DOHH2 (cell line): ENCODE measurements around the gene PTBP1.

Experiments
- H3F3A ChIP-seq: fragments of 200-600 bp; sonication (generic), shearing (Covaris generic); 2 replicates; pipeline ENCODE4 v1.6.0; 2016; ENCODE audit warnings: antibody characterized with exemption, mild to moderate bottlenecking; ENCODE audit not compliant: control insufficient read depth, insufficient read depth
- H3K27ac ChIP-seq: fragments of 200-600 bp; sonication (generic); 2 replicates; pipeline ENCODE4 v1.5.1; 2014; ENCODE audit warnings: low read depth, mild to moderate bottlenecking, low read length, moderate library complexity
- H3K27me3 ChIP-seq: fragments of 200-600 bp; sonication (generic); 2 replicates; pipeline ENCODE4 v1.6.1; 2014; ENCODE audit warnings: mild to moderate bottlenecking, low read length, mixed read lengths; ENCODE audit not compliant: control insufficient read depth
- H3K36me3 ChIP-seq: fragments of 200-600 bp; sonication (generic); 2 replicates; pipeline ENCODE4 v1.6.1; 2014; ENCODE audit warnings: mild to moderate bottlenecking, low read length, moderate library complexity, mixed read lengths; ENCODE audit not compliant: control insufficient read depth
- H3K4me1 ChIP-seq: fragments of 200-600 bp; sonication (generic); 2 replicates; pipeline ENCODE4 v1.6.1; 2014; ENCODE audit warnings: mild to moderate bottlenecking, low read length, mixed read lengths; ENCODE audit not compliant: control insufficient read depth
- H3K4me2 ChIP-seq: fragments of 200-600 bp; sonication (generic); 2 replicates; pipeline ENCODE4 v1.6.0; 2014; ENCODE audit warnings: mild to moderate bottlenecking, low read length, moderate library complexity
- H3K4me3 ChIP-seq: fragments of 200-600 bp; sonication (generic); 2 replicates; pipeline ENCODE4 v1.5.1; 2014; ENCODE audit warnings: mild to moderate bottlenecking, low read length, mixed read lengths
- H3K79me2 ChIP-seq: fragments of 200-600 bp; sonication (generic); 2 replicates; pipeline ENCODE4 v1.6.1; 2014; ENCODE audit warnings: mild to moderate bottlenecking, low read length, mixed read lengths; ENCODE audit not compliant: control insufficient read depth
- H3K9me2 ChIP-seq: fragments of 200-600 bp; sonication (generic); replicated peaks from 2 replicates; pipeline ENCODE4 v1.6.1; 2014; ENCODE audit warnings: mild to moderate bottlenecking, low read length, mixed read lengths; ENCODE audit not compliant: control insufficient read depth
- H3K9me3 ChIP-seq: fragments of 200-600 bp; sonication (generic); 2 replicates; pipeline ENCODE4 v1.6.1; 2014; ENCODE audit warnings: antibody characterized with exemption, low read length, mixed read lengths; ENCODE audit not compliant: control insufficient read depth, insufficient read depth
- H4K20me1 ChIP-seq: fragments of 200-600 bp; sonication (generic); 2 replicates; pipeline ENCODE4 v1.6.0; 2014; ENCODE audit warnings: low read depth, mild to moderate bottlenecking, antibody characterized with exemption, low read length, moderate library complexity; ENCODE audit not compliant: control insufficient read depth, insufficient read depth
- CTCF ChIP-seq: fragments of 200-600 bp; sonication (generic); IDR thresholded peaks from one replicate; pipeline ENCODE4 v1.5.1; 2014; ENCODE audit warnings: antibody characterized with exemption, mild to moderate bottlenecking, low read depth, low read length; ENCODE audit not compliant: poor library complexity, severe bottlenecking
- EZH2phosphoT487 ChIP-seq: fragments of 200-600 bp; sonication (generic); IDR thresholded peaks from 2 replicates; pipeline ENCODE4 v1.6.1; 2017; ENCODE audit warnings: borderline replicate concordance, mild to moderate bottlenecking, antibody characterized with exemption, low read length, moderate library complexity, mixed read lengths

The PTBP1 gene

DNA sequence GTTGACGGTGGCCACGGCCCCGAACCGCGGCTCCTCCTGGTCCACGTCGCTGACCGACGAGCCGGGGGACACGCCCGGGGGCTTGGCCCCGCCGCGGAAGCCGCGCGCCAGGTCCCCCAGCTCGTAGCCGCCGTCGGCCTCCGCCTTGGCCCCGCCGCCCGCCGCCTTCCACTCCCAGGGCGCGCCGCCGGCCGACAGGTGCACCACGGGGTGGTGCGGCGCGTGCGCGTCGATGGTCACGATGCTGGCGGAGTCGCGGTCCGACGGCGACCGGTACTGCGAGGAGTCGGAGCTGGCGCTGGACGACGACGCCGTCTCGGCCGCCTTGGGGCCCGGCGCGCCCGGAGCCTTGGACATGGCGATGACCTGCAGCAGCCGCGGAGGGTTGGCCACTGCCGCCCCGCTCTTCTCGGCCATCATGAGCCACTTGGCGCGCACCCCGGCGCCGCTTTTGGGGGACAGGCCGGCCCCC, 15.5 kb downstream of the PTBP1 start:
- Histone ChIP-seq H3K27me3 (no peaks in the 10 kb centered on the region), H3K27ac (no peak overlapping the region), H3F3A (peaks cover 12% of the 10 kb centered on the region), H3K4me2 (no peak overlapping the region), H3K36me3 (peaks cover 70% of the 10 kb centered on the region), H3K9me3 (no peaks in the 10 kb centered on the region), H3K79me2 (peaks cover 3% of the 10 kb centered on the region), H3K9me2 (no peaks in the 10 kb centered on the region), H3K4me3 (no peak overlapping the region), H4K20me1 (no peaks in the 10 kb centered on the region), H3K4me1 (no peaks in the 10 kb centered on the region)
- TF ChIP-seq EZH2phosphoT487 (no peak), CTCF (no peak)

DNA sequence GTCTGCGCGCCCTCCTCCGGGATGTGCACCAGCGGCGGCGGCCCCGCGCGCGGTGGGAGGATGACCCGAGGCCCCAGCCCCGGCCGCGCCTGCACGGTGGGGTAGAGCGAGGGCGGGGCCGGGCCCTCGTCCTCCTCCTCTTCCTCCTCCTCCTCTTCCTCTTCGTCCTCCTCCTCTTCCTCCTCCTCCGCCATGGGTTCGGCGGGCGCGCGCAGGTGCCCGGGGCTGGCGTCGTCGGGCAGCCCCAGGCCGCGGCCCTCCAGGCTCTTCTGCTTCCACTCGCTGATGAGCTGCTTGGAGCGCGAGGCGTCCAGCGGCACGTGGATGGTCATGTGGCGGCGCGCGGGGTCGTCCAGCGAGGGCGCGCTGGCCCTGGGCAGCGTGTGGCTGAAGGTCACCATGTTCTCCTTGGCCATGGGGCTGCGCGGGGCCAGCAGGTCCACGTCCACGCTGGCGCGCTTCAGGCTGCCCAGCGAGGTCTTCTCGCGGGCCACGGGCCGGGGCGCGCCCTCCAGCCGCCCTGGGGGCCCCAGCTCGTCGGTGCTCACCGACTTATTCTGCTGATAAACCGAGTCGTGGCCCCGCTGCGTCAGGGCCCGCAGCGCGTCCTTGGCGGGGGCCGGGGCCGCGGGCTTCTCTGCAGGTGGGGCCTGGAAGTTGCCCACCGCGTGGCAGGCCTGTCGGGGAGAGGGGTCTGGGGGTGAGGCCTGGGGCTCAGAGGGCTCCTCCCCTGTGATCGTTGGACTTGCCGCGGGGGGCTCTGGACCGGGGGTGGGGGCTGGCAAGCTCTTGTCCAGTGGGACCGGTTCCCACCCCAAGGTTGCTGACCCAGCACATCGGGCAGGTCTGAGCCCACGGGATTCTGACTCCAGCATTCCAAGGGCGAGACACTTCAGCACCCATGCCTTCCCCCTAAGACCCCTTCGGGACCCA, 16.2 kb downstream of the PTBP1 start:
- no peaks in the 10 kb centered on the region for H3K9me2 ChIP-seq
- no peak overlapping the region for H3K4me3 ChIP-seq
- peaks cover 63% of the 10 kb centered on the region for H3K36me3 ChIP-seq
- no peaks in the 10 kb centered on the region for H4K20me1 ChIP-seq
- no peaks in the 10 kb centered on the region for H3K27me3 ChIP-seq
- H3K79me2 ChIP-seq, result no peaks in the 10 kb centered on the region
- no peaks in the 10 kb centered on the region for H3K9me3 ChIP-seq
- TF ChIP-seq EZH2phosphoT487 (no peak), CTCF (no peak)
- H3K4me2 ChIP-seq, result no peak overlapping the region
- H3F3A ChIP-seq, result peaks cover 12% of the 10 kb centered on the region
- no peaks in the 10 kb centered on the region for H3K4me1 ChIP-seq
- no peak overlapping the region for H3K27ac ChIP-seq

DNA sequence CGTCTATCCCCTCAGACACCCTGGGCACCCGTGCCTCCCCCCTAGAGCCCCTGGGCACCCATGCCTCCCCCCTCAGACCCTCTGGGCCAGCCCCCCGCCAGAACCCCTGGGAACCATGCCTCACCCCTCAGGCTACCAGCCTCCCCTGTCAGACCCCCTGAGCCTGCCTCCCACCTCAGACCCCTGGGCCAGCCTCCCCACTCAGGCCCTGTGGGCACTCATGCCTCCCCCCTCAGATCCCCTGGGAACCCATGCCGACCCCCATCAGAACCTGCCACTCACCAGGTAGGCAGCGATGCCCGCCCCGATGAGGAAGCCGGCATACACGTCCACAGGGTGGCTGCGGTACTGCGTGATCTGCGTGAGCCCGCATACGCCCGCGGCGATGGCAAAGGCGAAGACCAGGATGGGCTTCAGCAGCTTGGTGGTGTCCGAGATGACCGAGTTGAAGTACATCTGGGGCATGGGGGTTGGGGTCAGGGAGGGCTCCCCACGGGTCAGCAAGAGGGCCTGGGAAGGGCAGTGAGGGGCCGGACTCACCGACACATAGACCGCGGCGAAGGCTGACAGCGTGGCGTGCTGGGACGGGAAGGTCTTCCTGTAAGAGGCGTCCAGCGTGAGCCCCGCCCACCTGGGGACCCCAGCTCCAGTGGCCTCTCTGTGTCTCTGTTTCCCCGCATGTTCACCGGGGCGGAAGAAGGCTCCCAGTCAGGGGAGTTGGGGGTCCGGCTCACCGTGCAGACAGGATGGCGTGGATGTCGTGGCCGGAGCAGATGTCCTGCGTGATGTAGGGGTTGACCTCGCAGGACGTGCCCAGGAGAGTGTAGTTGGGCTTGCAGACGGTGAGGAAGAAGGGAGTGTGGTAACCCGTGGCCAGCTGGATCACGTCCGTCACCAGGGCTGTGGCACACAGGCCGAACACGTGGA, 17.2 kb downstream of the PTBP1 start:
- Histone ChIP-seq H3K9me3 (no peaks in the 10 kb centered on the region), H3K27ac (no peak overlapping the region), H3F3A (peaks cover 12% of the 10 kb centered on the region), H3K4me2 (no peak overlapping the region), H3K4me1 (no peaks in the 10 kb centered on the region), H4K20me1 (no peaks in the 10 kb centered on the region), H3K4me3 (no peak overlapping the region), H3K27me3 (no peaks in the 10 kb centered on the region), H3K36me3 (peaks cover 56% of the 10 kb centered on the region), H3K79me2 (no peaks in the 10 kb centered on the region), H3K9me2 (no peaks in the 10 kb centered on the region)
- TF ChIP-seq CTCF (no peak), EZH2phosphoT487 (no peak)
